ENCODE data around the gene EGFL7. TPM values are rescaled to one million over a fixed set of nuclear protein-coding genes. Genes with fewer than 3 reads are reported as not detected.
"Not testable (repeated sequence)": the region's sequence is repeated elsewhere in the genome, so short reads cannot be mapped to it uniquely, and the experiment has no call there.

EGFL7 gene
- total RNA-seq, 1 donor from 2014 or later = 16.3 TPM

DNA sequence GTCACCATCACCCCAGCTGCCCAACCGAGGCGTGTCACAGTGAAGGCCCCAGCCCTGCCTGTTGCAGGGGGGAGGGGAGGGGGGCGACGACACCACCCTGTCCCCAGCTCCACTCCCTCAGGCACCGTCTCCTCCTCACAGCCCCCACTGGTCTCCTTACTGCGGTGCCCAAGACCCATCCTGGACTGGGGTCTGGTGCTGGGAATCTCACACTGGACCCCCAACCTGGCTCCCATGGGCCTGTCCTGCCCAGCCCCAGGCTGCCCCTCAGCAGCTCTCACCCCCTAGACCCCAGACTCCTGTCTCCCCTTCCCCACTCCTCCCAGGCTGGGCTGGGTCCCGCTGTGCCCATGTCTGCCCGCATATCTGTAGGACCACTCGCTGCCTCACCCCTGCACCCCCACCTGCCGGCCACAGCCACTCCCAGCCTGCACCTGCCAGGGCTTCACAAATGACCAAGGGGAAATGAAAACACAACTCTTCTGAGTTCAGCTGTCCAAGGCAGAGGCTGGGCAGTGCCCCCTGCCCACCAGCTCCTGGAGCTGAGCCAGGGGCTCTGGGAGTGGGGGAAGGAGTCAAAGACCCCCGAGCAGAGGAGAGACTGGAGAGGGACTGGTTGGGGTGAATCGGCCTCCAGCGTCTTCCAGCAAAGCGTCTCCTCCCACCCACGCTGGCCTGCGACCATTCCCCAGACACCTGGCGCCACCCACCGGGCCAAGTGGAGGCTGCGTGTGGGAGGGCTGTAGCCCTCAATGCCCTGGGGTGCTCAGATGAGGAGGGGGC lies 32.6 kb upstream of the EGFL7 start:
- H3K9me3 Mint-ChIP-seq (ENCODE audit: low read depth) = no peaks in the 10 kb centered on the region
- peak; percentile 73 for TF ChIP-seq CTCF (IDR thresholded peaks at IDR 0.05; ENCODE audit: unreplicated experiment)
- H3K36me3 Mint-ChIP-seq (ENCODE audit: insufficient read depth) = no peaks in the 10 kb centered on the region
- peaks cover 20% of the 10 kb centered on the region for H3K4me1 Mint-ChIP-seq (ENCODE audit: low read depth)
- no peak overlapping the region for H3K27ac Mint-ChIP-seq
- H3K4me3 Mint-ChIP-seq (ENCODE audit: low read depth) = peak overlapping the region; percentile 26
- peak; percentile 73 for DNase-seq (ENCODE audit: low spot score, unreplicated experiment)
- peaks cover 5% of the 10 kb centered on the region for H3K27me3 Mint-ChIP-seq

DNA sequence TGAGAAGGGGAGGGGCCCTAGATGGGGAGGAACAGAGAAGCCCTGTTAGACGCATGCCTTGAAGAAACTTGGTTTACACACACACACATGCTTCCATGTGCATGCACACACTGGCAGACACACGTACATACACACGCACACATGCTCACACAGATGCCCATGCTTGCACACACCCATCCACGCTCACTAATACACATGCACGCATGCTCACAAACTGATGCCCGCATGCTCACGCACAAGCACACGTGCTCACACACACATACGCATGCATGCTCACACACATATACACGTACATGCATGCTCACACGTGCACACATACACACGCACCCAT lies 32.1 kb upstream of the EGFL7 start:
- no peak for DNase-seq (ENCODE audit: low spot score, unreplicated experiment)
- H3K36me3 Mint-ChIP-seq (ENCODE audit: insufficient read depth) = no peaks in the 10 kb centered on the region
- TF ChIP-seq CTCF (IDR thresholded peaks at IDR 0.05; ENCODE audit: unreplicated experiment) = no peak
- H3K4me1 Mint-ChIP-seq (ENCODE audit: low read depth) = peaks cover 15% of the 10 kb centered on the region
- H3K27me3 Mint-ChIP-seq = peaks cover 9% of the 10 kb centered on the region
- H3K9me3 Mint-ChIP-seq (ENCODE audit: low read depth) = no peaks in the 10 kb centered on the region
- H3K4me3 Mint-ChIP-seq (ENCODE audit: low read depth) = no peak overlapping the region
- no peak overlapping the region for H3K27ac Mint-ChIP-seq

DNA sequence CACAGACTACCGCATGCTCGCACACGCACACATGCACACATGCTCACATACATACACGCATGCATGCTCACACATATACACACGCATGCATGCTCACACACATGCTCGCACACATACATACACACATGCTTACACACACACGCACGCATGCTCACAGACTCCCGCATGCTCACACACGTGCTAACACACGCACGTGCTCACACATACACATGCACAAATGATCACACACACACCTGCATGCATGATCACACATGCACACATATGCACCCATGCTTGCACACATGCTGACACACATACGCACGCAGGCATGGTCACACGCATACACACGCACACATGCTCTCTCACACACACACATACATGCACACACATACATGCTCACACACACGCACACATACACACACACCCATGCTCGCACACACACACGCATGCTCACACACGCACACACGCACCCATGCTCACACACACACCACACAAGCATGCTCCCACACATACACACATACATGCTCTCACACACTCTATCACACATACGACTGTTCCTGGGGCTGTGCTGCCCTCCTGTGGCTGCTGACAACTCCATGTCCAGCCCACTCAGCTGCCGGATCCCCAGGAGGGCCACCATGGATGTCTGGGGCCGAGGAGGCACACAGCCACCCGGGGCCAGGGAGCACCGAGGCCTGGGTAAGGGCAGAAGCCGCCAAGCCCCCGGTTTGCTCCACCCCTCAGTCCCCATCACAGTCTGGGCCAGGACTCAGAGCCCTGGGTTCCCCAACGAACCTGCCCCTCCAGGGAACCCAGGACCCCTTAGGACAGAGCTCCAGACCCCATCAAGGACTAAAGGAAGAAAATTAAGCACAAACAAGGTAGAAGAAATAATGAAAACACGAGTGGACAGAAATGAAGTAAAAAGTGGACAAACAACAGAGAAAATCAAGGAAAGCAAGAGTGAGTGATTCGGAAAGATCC lies 31.4 kb upstream of the EGFL7 start:
- TF ChIP-seq CTCF (IDR thresholded peaks at IDR 0.05; ENCODE audit: unreplicated experiment) = peak; percentile 86
- Mint-ChIP-seq H3K27me3 (peaks cover 14% of the 10 kb centered on the region), H3K27ac (no peak overlapping the region), H3K9me3 (ENCODE audit: low read depth) (no peaks in the 10 kb centered on the region), H3K4me1 (ENCODE audit: low read depth) (peaks cover 10% of the 10 kb centered on the region), H3K4me3 (ENCODE audit: low read depth) (no peak overlapping the region), H3K36me3 (ENCODE audit: insufficient read depth) (no peaks in the 10 kb centered on the region)
- DNase-seq (ENCODE audit: low spot score, unreplicated experiment) = peak; percentile 77

DNA sequence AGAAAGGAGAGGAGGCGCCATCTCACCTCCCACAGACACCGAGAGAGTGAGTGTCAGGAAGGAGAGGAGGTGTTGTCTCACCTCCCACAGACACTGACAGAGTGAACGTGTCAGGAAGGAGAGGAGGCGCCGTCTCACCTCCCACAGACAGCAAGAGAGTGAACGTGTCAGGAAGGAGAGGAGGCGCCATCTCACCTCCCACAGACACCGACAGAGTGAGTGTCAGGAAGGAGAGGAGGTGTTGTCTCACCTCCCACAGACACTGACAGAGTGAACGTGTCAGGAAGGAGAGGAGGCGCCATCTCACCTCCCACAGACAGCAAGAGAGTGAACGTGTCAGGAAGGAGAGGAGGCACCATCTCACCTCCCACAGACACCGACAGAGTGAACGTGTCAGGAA lies 30.6 kb upstream of the EGFL7 start:
- DNase-seq (ENCODE audit: low spot score, unreplicated experiment); H3K4me3 Mint-ChIP-seq (ENCODE audit: low read depth); H3K36me3 Mint-ChIP-seq (ENCODE audit: insufficient read depth); H3K27ac Mint-ChIP-seq; H3K9me3 Mint-ChIP-seq (ENCODE audit: low read depth): not testable (repeated sequence)
- Mint-ChIP-seq H3K27me3 (peaks cover 14% of the 10 kb centered on the region), H3K4me1 (ENCODE audit: low read depth) (peaks cover 10% of the 10 kb centered on the region)

- H3K4me1 Mint-ChIP-seq (ENCODE audit: low read depth); H3K4me3 Mint-ChIP-seq (ENCODE audit: low read depth); H3K27ac Mint-ChIP-seq; H3K36me3 Mint-ChIP-seq (ENCODE audit: insufficient read depth); DNase-seq (ENCODE audit: low spot score, unreplicated experiment); H3K9me3 Mint-ChIP-seq (ENCODE audit: low read depth): not testable (repeated sequence)
- peaks cover 14% of the 10 kb centered on the region for H3K27me3 Mint-ChIP-seq
These were observed 30.1 kb upstream of the EGFL7 start for GRCh38 chr9:136632491-136633106.

- no peak overlapping the region for H3K4me3 Mint-ChIP-seq (ENCODE audit: low read depth)
These were observed 27.8 kb upstream of the EGFL7 start for GRCh38 chr9:136634904-136635303.

More at GRCh38 chr9:136634904-136635303, 27.8 kb upstream of the EGFL7 start:
- no peak for DNase-seq (ENCODE audit: low spot score, unreplicated experiment)
- H3K27me3 Mint-ChIP-seq = peaks cover 15% of the 10 kb centered on the region
- no peaks in the 10 kb centered on the region for H3K36me3 Mint-ChIP-seq (ENCODE audit: insufficient read depth)
- TF ChIP-seq CTCF (IDR thresholded peaks at IDR 0.05; ENCODE audit: unreplicated experiment) = no peak
- H3K4me1 Mint-ChIP-seq (ENCODE audit: low read depth) = no peaks in the 10 kb centered on the region
- H3K9me3 Mint-ChIP-seq (ENCODE audit: low read depth) = no peaks in the 10 kb centered on the region
- H3K27ac Mint-ChIP-seq = no peak overlapping the region
